Measurements from ENCODE around the gene UNC79. TPM values are rescaled to one million over a fixed set of nuclear protein-coding genes. Genes with fewer than 3 reads are reported as not detected.

UNC79 gene
- total RNA-seq, 4 donors from 2014 or later: not detected

DNA sequence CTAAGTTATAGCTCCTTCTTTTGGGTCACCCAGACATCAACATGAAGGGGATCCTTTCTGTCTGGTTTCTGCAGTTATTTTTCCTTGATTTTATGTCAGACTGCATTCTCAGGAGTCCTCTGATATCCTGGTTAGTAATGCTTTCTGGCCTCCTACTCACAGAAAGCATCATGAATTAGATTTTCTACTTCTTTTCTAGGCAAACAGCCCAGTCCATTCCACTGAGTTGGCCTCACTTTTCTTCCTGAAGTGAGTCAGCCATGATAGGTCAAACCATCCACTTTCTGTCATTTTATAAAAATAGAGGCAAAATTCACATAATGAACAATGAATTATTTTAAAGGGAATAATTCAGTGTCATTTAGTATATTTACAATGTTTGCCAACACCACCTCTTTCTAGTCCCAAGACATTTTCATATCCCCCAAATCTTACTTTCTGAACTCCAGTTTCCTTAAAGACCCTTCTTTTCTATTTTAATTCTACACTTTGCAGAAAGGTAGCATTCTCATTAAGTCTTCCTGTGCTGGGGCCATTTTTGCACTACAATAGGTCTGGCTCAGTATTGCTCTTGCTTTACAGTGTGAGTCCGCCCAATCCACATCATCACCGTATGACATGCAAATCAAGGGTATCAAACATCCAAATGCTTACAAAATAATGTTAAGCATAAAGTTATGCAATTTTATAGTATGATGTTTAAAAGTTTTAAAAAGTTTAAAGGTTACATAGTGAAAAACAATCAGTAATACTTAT, 95.1 kb downstream of the UNC79 start:
- Histone ChIP-seq H3K27ac (no peak overlapping the region), H3K4me3 (no peak overlapping the region), H3K36me3 (no peaks in the 10 kb centered on the region), H3K27me3 (no peaks in the 10 kb centered on the region), H3K4me1 (no peaks in the 10 kb centered on the region), H3K9me3 (peaks cover 0 to 6% (median 0%) of the 10 kb centered on the region in 4 donors)
- DNase-seq: no peak
- TF ChIP-seq CTCF (IDR thresholded peaks at IDR 0.05) (no peak), POLR2A (IDR thresholded peaks at IDR 0.05) (no peak)

DNA sequence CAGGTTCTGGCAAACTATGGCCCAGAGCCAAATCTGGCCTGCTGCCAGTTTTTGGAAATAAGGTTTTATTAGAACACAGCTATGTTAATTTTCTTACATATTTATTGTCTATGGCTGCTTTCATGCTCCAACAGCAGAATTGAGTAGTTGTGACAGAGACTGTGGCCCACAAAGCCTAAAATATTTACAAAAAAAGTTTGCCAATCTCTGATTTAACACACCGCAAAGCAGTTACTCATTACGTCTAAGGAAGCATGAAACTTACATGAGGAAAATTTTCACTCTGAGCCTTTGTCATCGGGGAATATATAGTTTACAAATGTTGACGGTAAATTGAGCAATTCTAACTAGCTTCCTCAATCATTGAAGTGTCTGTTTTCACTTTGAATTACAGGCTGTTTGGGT, 96.5 kb downstream of the UNC79 start:
- no peaks in the 10 kb centered on the region for H3K9me3 ChIP-seq
- no peak for DNase-seq
- H3K4me3 ChIP-seq: no peak overlapping the region
- H3K27ac ChIP-seq: no peak overlapping the region
- H3K4me1 ChIP-seq: no peaks in the 10 kb centered on the region
- no peaks in the 10 kb centered on the region for H3K27me3 ChIP-seq
- TF ChIP-seq POLR2A (IDR thresholded peaks at IDR 0.05) (no peak), CTCF (IDR thresholded peaks at IDR 0.05) (no peak)
- no peaks in the 10 kb centered on the region for H3K36me3 ChIP-seq

DNA sequence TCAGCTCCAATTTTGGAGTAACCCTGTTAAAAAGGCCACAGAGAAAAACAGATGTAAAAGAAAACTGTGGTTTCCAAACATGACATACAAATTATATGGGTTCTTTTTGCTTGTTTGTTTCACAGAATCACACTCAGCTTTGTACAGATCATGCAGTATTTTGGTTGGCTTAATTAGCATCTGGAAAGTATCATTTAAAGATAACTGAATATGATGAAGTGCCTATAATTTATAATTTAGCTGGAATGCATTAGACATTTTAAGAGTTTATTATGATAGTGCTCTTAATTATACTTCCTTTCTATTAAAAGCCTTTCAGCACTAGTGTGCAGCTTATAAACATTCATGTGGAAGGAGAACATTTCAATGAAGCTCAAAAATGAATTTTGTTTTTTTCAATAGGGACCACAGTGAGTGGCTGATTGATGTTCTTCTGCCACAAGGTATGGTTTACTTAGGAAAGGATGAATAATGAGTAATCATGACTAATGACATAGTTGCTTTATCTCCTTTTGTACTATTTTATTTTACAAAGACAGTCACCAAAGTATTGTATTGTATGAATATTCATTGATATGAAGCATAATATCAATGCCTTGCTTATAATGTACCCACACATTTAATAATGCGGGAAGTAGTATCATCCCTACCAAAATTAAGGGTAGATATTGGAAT, 98.3 kb downstream of the UNC79 start:
- H3K4me1 ChIP-seq: no peaks in the 10 kb centered on the region
- no peaks in the 10 kb centered on the region for H3K36me3 ChIP-seq
- H3K4me3 ChIP-seq: no peak overlapping the region
- no peak for TF ChIP-seq POLR2A (IDR thresholded peaks at IDR 0.05)
- TF ChIP-seq CTCF (IDR thresholded peaks at IDR 0.05): no peak
- DNase-seq: no peak
- H3K27ac ChIP-seq: no peak overlapping the region
- no peaks in the 10 kb centered on the region for H3K9me3 ChIP-seq
- H3K27me3 ChIP-seq: no peaks in the 10 kb centered on the region

GRCh38 chr14:93531644-93532043, 100.9 kb downstream of the UNC79 start:
- Histone ChIP-seq H3K27ac (no peak overlapping the region), H3K4me1 (no peaks in the 10 kb centered on the region), H3K27me3 (no peaks in the 10 kb centered on the region), H3K36me3 (no peaks in the 10 kb centered on the region), H3K9me3 (no peaks in the 10 kb centered on the region), H3K4me3 (no peak overlapping the region)
- DNase-seq: no peak
- no peak for TF ChIP-seq POLR2A (IDR thresholded peaks at IDR 0.05)
- no peak for TF ChIP-seq CTCF (IDR thresholded peaks at IDR 0.05)

GRCh38 chr14:93532541-93532940, 101.8 kb downstream of the UNC79 start:
- Histone ChIP-seq H3K9me3 (no peaks in the 10 kb centered on the region), H3K36me3 (no peaks in the 10 kb centered on the region), H3K27ac (no peak overlapping the region), H3K4me3 (no peak overlapping the region), H3K4me1 (no peaks in the 10 kb centered on the region), H3K27me3 (no peaks in the 10 kb centered on the region)
- no peak for DNase-seq
- TF ChIP-seq CTCF (IDR thresholded peaks at IDR 0.05) (no peak), POLR2A (IDR thresholded peaks at IDR 0.05) (no peak)

Measured in Peyer's patch (tissue), 4 donors.